HCT116 (cell line): ENCODE results near the gene TICRR. TPM values are rescaled to one million over a fixed set of nuclear protein-coding genes. Genes with fewer than 3 reads are reported as not detected.

Experiments used
- ATAC-seq: fragments of 200-7000 bp; cut with Tn5 transposase; 2 replicates; pipeline ENCODE4 v1.9.1; 2020; ENCODE audit warnings: mild to moderate bottlenecking, moderate library complexity
- BruUV-seq: library from RNA; stranded (reverse); fragments of 400-500 nt; replicated peaks from 2 replicates; lab custom pipeline; 2021; lab: Mats Ljungman, UMichigan
- CTCF ChIA-PET: fragments of 300-600 bp; sonication (Branson Sonifier 250); formaldehyde crosslinking; loops from one replicate; lab custom pipeline; 2021; ENCODE audit warnings: antibody characterized with exemption; lab: Charles Lee
- POLR2A ChIA-PET: fragments of 300-600, 350-600 bp; sonication (Branson Sonifier 250); formaldehyde crosslinking; loops from one replicate; lab custom pipeline; 2021; ENCODE audit warnings: antibody characterized with exemption; lab: Charles Lee
- RAD21 ChIA-PET, 2 experiments: fragments of 300-600 bp; sonication (Branson Sonifier 250); formaldehyde crosslinking; loops; one replicate each; lab custom pipeline; 2023; ENCODE audit warnings: low total read pairs in 2 of 2; ENCODE audit not compliant: uncharacterized antibody in 2 of 2, unreplicated experiment in 2 of 2, low non-redundant PET in 1 of 2; lab: Charles Lee
- DNase-seq: peaks from one replicate; pipeline ENCODE4 v3.0.0-alpha.2; 2010; ENCODE audit warnings: low read depth, low spot score
- H2AFZ ChIP-seq: fragments of 200-600 bp; shearing (Covaris generic), sonication (generic); 2 replicates; pipeline ENCODE4 v1.6.1; 2017; ENCODE audit warnings: low read depth, mixed run types, mixed read lengths, antibody characterized with exemption, low read length; ENCODE audit not compliant: poor library complexity, severe bottlenecking
- H3K27ac ChIP-seq: 2 replicates; pipeline ENCODE4 v1.5.1; 2012; ENCODE audit warnings: low read depth, low read length
- H3K27me3 ChIP-seq: fragments of 200-600 bp; sonication (generic); 2 replicates; pipeline ENCODE4 v1.6.1; 2016; ENCODE audit warnings: mixed run types, low read length, mixed read lengths; ENCODE audit not compliant: insufficient read depth
- H3K36me3 ChIP-seq, 2 experiments: fragments of 200-500 bp in 1 of 2; fragments of 200-600 bp in 1 of 2; sonication (Bioruptor generic) in 1 of 2; sonication (generic) in 1 of 2; 2 replicates each; pipeline versions ENCODE4 v1.5.1 to v1.6.1; 2014 to 2016; ENCODE audit warnings: low read length in 2 of 2, inconsistent platforms in 1 of 2, mixed read lengths in 1 of 2, mixed run types in 1 of 2; ENCODE audit not compliant: insufficient read depth in 2 of 2, control insufficient read depth in 1 of 2
- H3K4me1 ChIP-seq, 2 experiments: fragments of 200-600 bp in 1 of 2; sonication (generic) in 1 of 2; 2 replicates each; pipeline versions ENCODE4 v1.5.1 to v1.6.1; 2012 to 2017; ENCODE audit warnings: low read length in 2 of 2, inconsistent platforms in 1 of 2, mild to moderate bottlenecking in 1 of 2, mixed read lengths in 1 of 2, mixed run types in 1 of 2, moderate library complexity in 1 of 2; ENCODE audit not compliant: insufficient read depth in 2 of 2, control insufficient read depth in 1 of 2
- H3K4me2 ChIP-seq: fragments of 200-600 bp; sonication (generic); 2 replicates; pipeline ENCODE4 v1.6.1; 2017; ENCODE audit warnings: mixed run types, low read length, mixed read lengths
- H3K4me3 ChIP-seq, 2 experiments: fragments of 200-600 bp in 1 of 2; sonication (generic) in 1 of 2; replicated peaks in 1 of 2; 2 replicates each; pipeline ENCODE4 v1.5.1; 2011 to 2016; ENCODE audit warnings: low read length in 2 of 2, control low read depth in 1 of 2, low read depth in 1 of 2, mild to moderate bottlenecking in 1 of 2, mixed read lengths in 1 of 2, mixed run types in 1 of 2
- H3K79me2 ChIP-seq: fragments of 200-600 bp; sonication (generic); 2 replicates; pipeline ENCODE4 v1.6.1; 2017; ENCODE audit warnings: mild to moderate bottlenecking, mixed run types, low read length, moderate library complexity, mixed read lengths; ENCODE audit not compliant: insufficient read depth
- H3K9ac ChIP-seq: fragments of 200-600 bp; sonication (generic); 2 replicates; pipeline ENCODE4 v1.6.1; 2016; ENCODE audit warnings: low read length, mixed read lengths
- H3K9me2 ChIP-seq: fragments of 200-600 bp; sonication (generic), shearing (Covaris generic); 2 replicates; pipeline ENCODE4 v1.6.1; 2017; ENCODE audit warnings: mixed run types, mild to moderate bottlenecking, moderate library complexity; ENCODE audit not compliant: insufficient read depth
- H3K9me3 ChIP-seq, 2 experiments: fragments of 200-500 bp in 1 of 2; fragments of 200-600 bp in 1 of 2; sonication (Bioruptor generic) in 1 of 2; sonication (generic) in 1 of 2; 2 replicates each; pipeline ENCODE4 v1.6.1; 2014 to 2017; ENCODE audit warnings: low read length in 2 of 2, mixed read lengths in 2 of 2, inconsistent platforms in 1 of 2, low read depth in 1 of 2, mild to moderate bottlenecking in 1 of 2, mixed run types in 1 of 2, moderate library complexity in 1 of 2; ENCODE audit not compliant: control insufficient read depth in 1 of 2, insufficient read depth in 1 of 2
- H4K20me1 ChIP-seq: fragments of 200-600 bp; sonication (generic), shearing (Covaris generic); 2 replicates; pipeline ENCODE4 v1.6.1; 2017; ENCODE audit warnings: mixed run types, mild to moderate bottlenecking, moderate library complexity; ENCODE audit not compliant: insufficient read depth
- ATF3 ChIP-seq: IDR thresholded peaks from 2 replicates; pipeline ENCODE4 v1.6.1; 2012
- CBX3 ChIP-seq: IDR thresholded peaks from 2 replicates; pipeline ENCODE4 v1.6.1; 2012; ENCODE audit warnings: low read depth
- CEBPB ChIP-seq: IDR thresholded peaks from 2 replicates; pipeline ENCODE4 v1.6.1; 2012; ENCODE audit warnings: low read depth
- CTCF ChIP-seq, 3 experiments: fragments of 200-600 bp in 1 of 3; sonication (generic) in 1 of 3; IDR thresholded peaks in 2 of 3; conservative IDR thresholded peaks in 1 of 3; 2 replicates each; pipeline ENCODE4 v1.5.1; 2012 to 2017; ENCODE audit warnings: low read depth in 2 of 3, low read length in 2 of 3, antibody characterized with exemption in 1 of 3, borderline replicate concordance in 1 of 3, control low read depth in 1 of 3, mild to moderate bottlenecking in 1 of 3, mixed read lengths in 1 of 3, mixed run types in 1 of 3, moderate library complexity in 1 of 3; ENCODE audit not compliant: insufficient read depth in 1 of 3
- EGR1 ChIP-seq: IDR thresholded peaks from 2 replicates; pipeline ENCODE4 v1.6.1; 2012; ENCODE audit warnings: low read depth
- EZH2 ChIP-seq: fragments of 200-600 bp; sonication (generic); IDR thresholded peaks from 2 replicates; pipeline ENCODE4 v1.6.1; 2017; ENCODE audit warnings: antibody characterized with exemption, mixed run types
- JUND ChIP-seq: IDR thresholded peaks from 2 replicates; pipeline ENCODE4 v1.6.1; 2012
- MAX ChIP-seq: IDR thresholded peaks from 2 replicates; pipeline ENCODE4 v1.6.1; 2012
- POLR2A ChIP-seq: IDR thresholded peaks from 2 replicates; pipeline ENCODE4 v1.7.0; 2011; ENCODE audit warnings: borderline replicate concordance; ENCODE audit not compliant: insufficient read depth, insufficient read length; ENCODE audit errors: extremely low read depth
- POLR2AphosphoS5 ChIP-seq: IDR thresholded peaks from 2 replicates; pipeline ENCODE4 v1.6.1; 2011; ENCODE audit warnings: mild to moderate bottlenecking, low read depth, low read length, moderate library complexity
- SRF ChIP-seq: IDR thresholded peaks from 2 replicates; pipeline ENCODE4 v1.6.1; 2012; ENCODE audit warnings: low read depth
- TCF7L2 ChIP-seq: IDR thresholded peaks from 2 replicates; pipeline ENCODE4 v1.7.0; 2011; ENCODE audit warnings: borderline replicate concordance, inconsistent platforms; ENCODE audit not compliant: insufficient read depth, insufficient read length; ENCODE audit errors: extremely low read depth
- YY1 ChIP-seq: IDR thresholded peaks from 2 replicates; pipeline ENCODE4 v1.6.1; 2011; ENCODE audit warnings: low read length, low read depth, moderate library complexity, mild to moderate bottlenecking; ENCODE audit not compliant: insufficient replicate concordance; ENCODE audit errors: extremely low read depth
- ZBTB33 ChIP-seq: IDR thresholded peaks from 2 replicates; pipeline ENCODE4 v1.6.1; 2011; ENCODE audit warnings: mild to moderate bottlenecking, low read length, moderate library complexity; ENCODE audit not compliant: insufficient replicate concordance; ENCODE audit errors: extremely low read depth
- ZFX ChIP-seq: fragments of 450-650 bp; IDR thresholded peaks from 2 replicates; pipeline ENCODE4 v1.6.1; 2017
- intact Hi-C: fragments of 100-400 bp; cut with micrococcal nuclease; formaldehyde crosslinking; loops from 2 replicates; pipeline ENCODE4 v1.10.0; 2022
- total RNA-seq: library from RNA; stranded (reverse); gene quantifications from one replicate; pipeline ENCODE4 v1.2.1, GENCODE V29; 2021; ENCODE audit not compliant: unreplicated experiment

Gene TICRR
- total RNA-seq, 1 experiment from 2014 or later = 24.8 TPM

GRCh38 chr15:89559769-89560264 lies 15.5 kb upstream of the TICRR start:
- Histone ChIP-seq H3K79me2 (no peaks in the 10 kb centered on the region), H3K4me1 (peaks cover 0 to 3% of the 10 kb centered on the region in 2 experiments; a peak in 1 of 4 replicates), H3K4me3 (no peak overlapping the region), H3K27me3 (no peaks in the 10 kb centered on the region), H3K36me3 (no peaks in the 10 kb centered on the region), H3K9me3 (no peaks in the 10 kb centered on the region), H3K9ac (no peak overlapping the region), H3K9me2 (no peaks in the 10 kb centered on the region), H3K27ac (no peak overlapping the region), H2AFZ (no peak overlapping the region), H4K20me1 (no peaks in the 10 kb centered on the region), H3K4me2 (no peak overlapping the region)
- ATAC-seq (peak; percentile 60; the same call in 1 of the 2 replicates), DNase-seq (no peak)
- intact Hi-C loops = loop anchor here (5.0 kb wide), 1 partner anchor 203 kb away; no protein-coding TSS in a partner anchor
- TF ChIP-seq MAX = no peak
- no peak for TF ChIP-seq CEBPB
- TF ChIP-seq TCF7L2 = no peak
- TF ChIP-seq EZH2 = no peak
- ChIA-PET CTCF (no interaction called here), RAD21 (no interaction called here), POLR2A (no interaction called here)
- no TSS peak for BruUV-seq

GRCh38 chr15:89566181-89566580 lies 9.1 kb upstream of the TICRR start:
- H3K9me3 ChIP-seq = peaks cover 0 to 8% of the 10 kb centered on the region in 2 experiments; a peak in 1 of 4 replicates
- no TSS peak for BruUV-seq
- no peak overlapping the region for H3K4me3 ChIP-seq
- H3K36me3 ChIP-seq = no peaks in the 10 kb centered on the region
- H3K9ac ChIP-seq = no peak overlapping the region
- ChIA-PET RAD21 (no interaction called here), CTCF (no interaction called here), POLR2A (no interaction called here)
- DNase-seq = no peak
- H3K4me1 ChIP-seq = peaks cover 0 to 5% of the 10 kb centered on the region in 2 experiments; a peak in 2 of 4 replicates
- H3K27ac ChIP-seq = no peak overlapping the region
- no peaks in the 10 kb centered on the region for H3K9me2 ChIP-seq
- H4K20me1 ChIP-seq = no peaks in the 10 kb centered on the region
- no peak overlapping the region for H3K4me2 ChIP-seq
- no peak for ATAC-seq
- no peaks in the 10 kb centered on the region for H3K79me2 ChIP-seq
- H2AFZ ChIP-seq = no peak overlapping the region
- H3K27me3 ChIP-seq = no peaks in the 10 kb centered on the region
- intact Hi-C loops = no loop called here
- TF ChIP-seq SRF (no peak), TCF7L2 (no peak), ATF3 (no peak), CBX3 (no peak), EGR1 (no peak), ZFX (no peak), JUND (no peak), MAX (no peak), POLR2A (no peak), YY1 (no peak), ZBTB33 (no peak), CTCF (IDR thresholded peaks at IDR 0.05 in 2 of 3, conservative IDR thresholded peaks at IDR 0.05 in 1 of 3; ENCODE audit: borderline replicate concordance in 1 of 3, insufficient read depth in 1 of 3, low read depth in 2 of 3, low read length in 2 of 3) (no peak), POLR2AphosphoS5 (no peak)
